Endothelial cell (in vitro differentiated cells): ENCODE measurements around the gene THRB. TPM values are rescaled to one million over a fixed set of nuclear protein-coding genes. Genes with fewer than 3 reads are reported as not detected.

Source experiments
- DNase-seq: peaks from one replicate; pipeline ENCODE4 v3.0.0; 2021; ENCODE audit warnings: low spot score
- H3K27ac Mint-ChIP-seq: one replicate; pipeline ENCODE4 v1.8.0; 2021; ENCODE audit warnings: mixed read lengths, inconsistent platforms; ENCODE audit not compliant: unreplicated experiment
- H3K27me3 Mint-ChIP-seq: one replicate; pipeline ENCODE4 v1.8.0; 2021; ENCODE audit warnings: mild to moderate bottlenecking, moderate library complexity, mixed read lengths, inconsistent platforms; ENCODE audit not compliant: unreplicated experiment
- H3K36me3 Mint-ChIP-seq: one replicate; pipeline ENCODE4 v1.8.0; 2021; ENCODE audit warnings: mild to moderate bottlenecking, low read depth, mixed read lengths, inconsistent platforms; ENCODE audit not compliant: unreplicated experiment
- H3K4me1 Mint-ChIP-seq: one replicate; pipeline ENCODE4 v1.8.0; 2021; ENCODE audit warnings: mild to moderate bottlenecking, mixed read lengths, inconsistent platforms; ENCODE audit not compliant: unreplicated experiment
- H3K4me3 Mint-ChIP-seq: one replicate; pipeline ENCODE4 v1.8.0; 2021; ENCODE audit warnings: mild to moderate bottlenecking, mixed read lengths, inconsistent platforms; ENCODE audit not compliant: unreplicated experiment
- H3K9me3 Mint-ChIP-seq: one replicate; pipeline ENCODE4 v1.8.0; 2021; ENCODE audit warnings: mixed read lengths, inconsistent platforms; ENCODE audit not compliant: unreplicated experiment
- total RNA-seq: library from RNA; stranded (reverse); fragmentation: NEBNext Ultra II Directional; extraction: Animal tissue kit (Norgen Biotek cat#: 25700); gene quantifications from one replicate; pipeline ENCODE4 v1.2.1, GENCODE V29; 2021; ENCODE audit not compliant: unreplicated experiment
- TF ChIP-seq, protein P1 (sequence below): fragments of 200-600 bp; sonication (generic); IDR thresholded peaks from one replicate; pipeline ENCODE4 v1.5.0; 2021; ENCODE audit warnings: antibody characterized with exemption; ENCODE audit not compliant: unreplicated experiment

Gene THRB
- total RNA-seq, 1 donor from 2014 or later: 0.38 TPM

DNA sequence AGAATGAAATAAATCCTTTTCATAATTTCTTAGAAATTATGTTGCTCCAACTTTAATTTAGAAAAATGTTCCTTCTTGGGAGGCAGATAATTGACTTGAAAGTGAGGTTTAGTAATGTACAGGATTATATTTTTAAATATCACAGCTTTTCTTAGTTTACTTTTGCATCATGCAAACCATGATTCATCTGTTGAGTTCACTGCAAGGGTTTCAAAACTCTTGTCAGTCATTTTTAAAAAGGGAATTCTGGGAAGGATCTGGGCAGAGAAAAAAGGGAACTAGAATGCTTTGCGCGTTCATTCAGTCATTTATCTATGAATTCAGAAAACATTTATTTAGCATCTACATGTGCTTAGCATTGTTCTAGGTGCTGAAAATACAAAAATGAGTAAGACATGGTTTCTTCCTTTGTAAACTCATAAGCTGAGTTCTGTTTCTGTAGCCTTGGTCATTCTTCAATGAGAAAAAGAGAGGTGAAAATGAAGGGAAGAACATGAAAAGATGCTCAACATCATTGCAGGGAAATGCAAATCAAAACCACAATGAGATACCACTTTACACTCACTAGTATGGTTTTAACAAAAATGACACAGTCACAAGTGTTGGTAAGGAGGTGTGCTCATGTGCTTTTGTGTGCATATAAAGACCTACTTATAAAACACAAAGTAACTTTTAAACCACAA is 340.5 kb downstream of the THRB start:
- TF ChIP-seq, protein P1, sequence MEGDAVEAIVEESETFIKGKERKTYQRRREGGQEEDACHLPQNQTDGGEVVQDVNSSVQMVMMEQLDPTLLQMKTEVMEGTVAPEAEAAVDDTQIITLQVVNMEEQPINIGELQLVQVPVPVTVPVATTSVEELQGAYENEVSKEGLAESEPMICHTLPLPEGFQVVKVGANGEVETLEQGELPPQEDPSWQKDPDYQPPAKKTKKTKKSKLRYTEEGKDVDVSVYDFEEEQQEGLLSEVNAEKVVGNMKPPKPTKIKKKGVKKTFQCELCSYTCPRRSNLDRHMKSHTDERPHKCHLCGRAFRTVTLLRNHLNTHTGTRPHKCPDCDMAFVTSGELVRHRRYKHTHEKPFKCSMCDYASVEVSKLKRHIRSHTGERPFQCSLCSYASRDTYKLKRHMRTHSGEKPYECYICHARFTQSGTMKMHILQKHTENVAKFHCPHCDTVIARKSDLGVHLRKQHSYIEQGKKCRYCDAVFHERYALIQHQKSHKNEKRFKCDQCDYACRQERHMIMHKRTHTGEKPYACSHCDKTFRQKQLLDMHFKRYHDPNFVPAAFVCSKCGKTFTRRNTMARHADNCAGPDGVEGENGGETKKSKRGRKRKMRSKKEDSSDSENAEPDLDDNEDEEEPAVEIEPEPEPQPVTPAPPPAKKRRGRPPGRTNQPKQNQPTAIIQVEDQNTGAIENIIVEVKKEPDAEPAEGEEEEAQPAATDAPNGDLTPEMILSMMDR: no peak
- Mint-ChIP-seq H3K4me3 (no peak overlapping the region), H3K4me1 (peaks cover 3% of the 10 kb centered on the region), H3K36me3 (no peaks in the 10 kb centered on the region), H3K9me3 (no peaks in the 10 kb centered on the region), H3K27me3 (peaks cover 2% of the 10 kb centered on the region), H3K27ac (no peak overlapping the region)
- DNase-seq: no peak

- no peak for DNase-seq
- Mint-ChIP-seq H3K36me3 (no peaks in the 10 kb centered on the region), H3K27me3 (peaks cover under 1% of the 10 kb centered on the region), H3K4me1 (no peaks in the 10 kb centered on the region), H3K9me3 (no peaks in the 10 kb centered on the region), H3K27ac (no peak overlapping the region), H3K4me3 (no peak overlapping the region)
- TF ChIP-seq, protein P1: no peak
These were observed 343.1 kb downstream of the THRB start for GRCh38 chr3:24151594-24151993.

DNA sequence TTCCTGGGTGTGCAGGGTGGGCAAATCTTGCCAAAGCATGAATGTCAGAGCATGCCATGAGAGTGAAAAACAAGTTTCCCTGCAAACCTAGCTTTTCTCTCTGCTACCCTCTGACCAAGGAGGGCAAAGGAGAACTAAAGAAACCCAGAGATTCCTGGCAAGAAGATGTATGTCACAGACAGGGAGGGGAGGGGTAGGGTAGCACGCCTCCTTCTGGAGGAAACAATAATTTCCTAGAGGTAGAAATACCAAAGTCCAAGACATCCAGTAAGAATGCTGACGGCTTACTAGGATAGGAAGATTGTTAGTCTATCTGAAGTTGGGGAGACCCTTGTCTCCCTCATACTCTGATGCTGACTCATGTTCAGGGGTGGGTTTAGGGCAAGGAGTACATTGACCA is 345.6 kb downstream of the THRB start:
- DNase-seq: peak; percentile 13
- Mint-ChIP-seq H3K27ac (no peak overlapping the region), H3K9me3 (no peaks in the 10 kb centered on the region), H3K4me3 (no peak overlapping the region), H3K27me3 (no peaks in the 10 kb centered on the region), H3K36me3 (no peaks in the 10 kb centered on the region), H3K4me1 (no peaks in the 10 kb centered on the region)
- TF ChIP-seq, protein P1: peak; percentile 47

DNA sequence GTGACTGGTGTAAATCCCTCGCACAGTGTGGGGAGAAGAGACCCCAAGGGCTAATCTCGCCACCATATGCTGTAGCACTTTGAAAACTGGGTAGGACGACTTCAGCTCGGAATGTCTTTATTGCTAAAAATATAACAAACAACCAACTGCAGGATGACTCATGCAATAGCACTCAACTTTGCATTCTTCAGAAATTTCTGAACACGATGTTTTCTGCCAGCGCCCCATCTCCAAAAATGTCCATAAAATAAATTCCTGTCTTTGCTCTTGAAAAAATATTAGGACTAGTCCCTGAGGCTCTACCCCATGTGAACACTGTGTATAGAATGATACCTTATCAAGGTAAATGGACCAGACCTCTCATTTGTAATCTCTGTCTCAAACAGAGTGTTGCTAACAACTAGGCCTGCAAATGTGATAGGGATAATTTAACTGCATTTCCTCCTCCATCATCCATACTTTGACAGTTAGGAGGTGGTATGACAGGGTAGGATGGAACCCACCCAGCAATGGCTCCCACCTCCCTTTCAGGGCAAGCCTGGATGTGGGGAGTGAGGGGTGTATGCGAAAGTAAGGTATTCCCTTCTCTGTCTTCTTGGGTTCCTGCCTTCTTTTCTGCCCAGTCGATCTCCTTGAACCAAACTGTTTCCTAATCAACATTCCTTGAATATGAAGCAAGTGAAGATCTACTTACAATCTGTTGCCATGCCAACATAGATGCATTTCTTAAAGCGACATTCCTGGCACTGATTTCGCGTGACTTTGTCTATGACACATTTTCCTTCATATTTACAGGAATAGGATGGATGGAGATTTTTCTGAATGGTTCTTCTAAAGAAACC is 348.4 kb downstream of the THRB start:
- no peaks in the 10 kb centered on the region for H3K4me1 Mint-ChIP-seq
- no peak overlapping the region for H3K27ac Mint-ChIP-seq
- H3K9me3 Mint-ChIP-seq: no peaks in the 10 kb centered on the region
- H3K27me3 Mint-ChIP-seq: no peaks in the 10 kb centered on the region
- no peak overlapping the region for H3K4me3 Mint-ChIP-seq
- H3K36me3 Mint-ChIP-seq: no peaks in the 10 kb centered on the region
- TF ChIP-seq, protein P1: no peak
- no peak for DNase-seq

DNA sequence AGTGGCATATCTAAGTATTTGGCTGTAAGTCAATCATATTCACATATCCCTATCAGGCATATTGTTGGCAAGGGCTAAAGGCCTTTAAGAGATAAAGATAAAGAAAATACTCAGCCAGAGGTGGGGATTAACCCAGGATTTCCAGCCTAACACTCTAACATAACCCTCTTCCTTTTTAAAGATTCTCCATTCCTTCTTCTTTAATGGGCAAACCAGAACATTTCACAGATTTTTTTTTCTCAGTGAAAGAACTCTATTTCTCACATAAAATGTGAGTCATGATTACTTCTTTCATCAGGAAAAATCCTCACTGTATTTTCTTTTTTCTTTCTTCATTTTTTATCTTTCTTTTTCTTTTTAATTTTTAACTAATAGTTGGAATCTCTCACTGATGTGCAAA is 349.2 kb downstream of the THRB start:
- TF ChIP-seq, protein P1: no peak
- DNase-seq: no peak
- H3K27ac Mint-ChIP-seq: no peak overlapping the region
- no peaks in the 10 kb centered on the region for H3K9me3 Mint-ChIP-seq
- H3K4me1 Mint-ChIP-seq: no peaks in the 10 kb centered on the region
- no peaks in the 10 kb centered on the region for H3K27me3 Mint-ChIP-seq
- H3K4me3 Mint-ChIP-seq: no peak overlapping the region
- H3K36me3 Mint-ChIP-seq: no peaks in the 10 kb centered on the region
